GM18951 (cell line): ENCODE measurements around the gene ADH1B.

ENCODE experiments used
- POLR2A ChIP-seq: IDR thresholded peaks from 4 replicates; pipeline ENCODE4 v1.6.1; 2011; ENCODE audit warnings: mild to moderate bottlenecking; ENCODE audit not compliant: insufficient read length, insufficient read depth; ENCODE audit errors: extremely low read depth
- in situ Hi-C: fragments of 300-500 bp; cut with MboI; formaldehyde crosslinking; loops from one replicate; pipeline ENCODE4 v1.12.0; 2022; ENCODE audit warnings: low sequenced_read_pairs, mixed read lengths, inconsistent platforms; ENCODE audit not compliant: unreplicated experiment

The ADH1B gene

GRCh38 chr4:99301376-99302164, 19.6 kb downstream of the ADH1B start:
- no peak for TF ChIP-seq POLR2A
- in situ Hi-C loops = no loop called here

GRCh38 chr4:99300934-99301333, 20.3 kb downstream of the ADH1B start:
- no peak for TF ChIP-seq POLR2A
- in situ Hi-C loops = no loop called here

GRCh38 chr4:99293357-99293756, 27.8 kb downstream of the ADH1B start:
- in situ Hi-C loops = no loop called here
- TF ChIP-seq POLR2A = no peak

- no peak for TF ChIP-seq POLR2A
- in situ Hi-C loops = no loop called here
These were observed 30.1 kb downstream of the ADH1B start, which contains the start of gene ADH1A for GRCh38 chr4:99290848-99291786. TSS of gene ADH1A (minus strand) at chr4:99290985. CDS start at chr4:99290914, 71 bp downstream.

GRCh38 chr4:99285387-99285786, 35.8 kb downstream of the ADH1B start:
- TF ChIP-seq POLR2A = no peak

GRCh38 chr4:99282731-99283130, 38.5 kb downstream of the ADH1B start:
- no peak for TF ChIP-seq POLR2A
- in situ Hi-C loops = no loop called here

More at GRCh38 chr4:99285387-99285786, 35.8 kb downstream of the ADH1B start:
- in situ Hi-C loops = no loop called here

GRCh38 chr4:99281261-99281660, 39.9 kb downstream of the ADH1B start:
- in situ Hi-C loops = no loop called here
- TF ChIP-seq POLR2A = no peak

- in situ Hi-C loops = no loop called here
- no peak for TF ChIP-seq POLR2A
These were observed 44.8 kb downstream of the ADH1B start for GRCh38 chr4:99276417-99276816.

GRCh38 chr4:99275885-99276284, 45.3 kb downstream of the ADH1B start:
- in situ Hi-C loops = no loop called here
- no peak for TF ChIP-seq POLR2A

- in situ Hi-C loops = no loop called here
These were observed 46.2 kb downstream of the ADH1B start for GRCh38 chr4:99275050-99275449.

GRCh38 chr4:99273704-99274103, 47.5 kb downstream of the ADH1B start:
- no peak for TF ChIP-seq POLR2A
- in situ Hi-C loops = no loop called here

More at GRCh38 chr4:99275050-99275449, 46.2 kb downstream of the ADH1B start:
- no peak for TF ChIP-seq POLR2A

GRCh38 chr4:99264927-99265326, 56.3 kb downstream of the ADH1B start:
- in situ Hi-C loops = no loop called here
- TF ChIP-seq POLR2A = no peak
